ENCODE data around the gene GRHL3. TPM values are rescaled to one million over a fixed set of nuclear protein-coding genes. Genes with fewer than 3 reads are reported as not detected.

GRHL3 gene
- total RNA-seq, 1 experiment from 2014 or later, result not detected

- Histone ChIP-seq H3K9me3 (ENCODE audit: low read length) (no peaks in the 10 kb centered on the region), H3K9ac (ENCODE audit: low read length) (no peak overlapping the region), H3K27me3 (ENCODE audit: low read length) (no peaks in the 10 kb centered on the region), H2AFZ (ENCODE audit: low read length) (no peak overlapping the region), H3K36me3 (ENCODE audit: insufficient read depth, low read length) (no peaks in the 10 kb centered on the region), H3K4me2 (ENCODE audit: low read depth, low read length, poor library complexity, severe bottlenecking) (no peak overlapping the region), H3K4me1 (ENCODE audit: low read length) (no peaks in the 10 kb centered on the region), H3K9me2 (replicated peaks; ENCODE audit: insufficient read depth, low read length) (no peaks in the 10 kb centered on the region), H3K4me3 (ENCODE audit: low read length) (no peak overlapping the region), H3K27ac (ENCODE audit: low read length) (no peak overlapping the region), H3K79me2 (ENCODE audit: low read length) (no peaks in the 10 kb centered on the region), H4K20me1 (ENCODE audit: insufficient read depth, low read depth, low read length) (no peaks in the 10 kb centered on the region)
- DNase-seq, result no peak
These were observed 28.2 kb downstream of the GRHL3 start for GRCh38 chr1:24347159-24347934.

DNA sequence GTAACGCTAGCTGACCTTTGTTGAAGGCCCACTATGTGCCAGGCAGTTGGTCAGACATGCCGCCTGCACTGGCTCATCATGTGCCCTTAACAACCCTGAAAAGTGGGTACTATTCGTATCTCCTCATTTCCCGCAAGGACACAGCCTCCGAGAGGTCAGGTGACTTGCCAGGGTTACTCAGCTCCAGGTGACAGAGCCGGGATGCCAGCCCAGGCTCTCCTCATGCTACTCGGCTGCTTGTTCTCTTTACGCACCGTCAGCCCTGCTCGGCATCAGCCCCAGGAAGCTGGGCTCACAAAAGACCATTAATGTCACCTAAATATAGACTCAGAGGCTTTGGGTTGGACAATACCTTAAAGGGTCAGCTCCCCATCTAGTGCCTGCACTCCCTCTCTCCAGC is 29.0 kb downstream of the GRHL3 start:
- Histone ChIP-seq H3K27me3 (ENCODE audit: low read length) (no peaks in the 10 kb centered on the region), H3K4me2 (ENCODE audit: low read depth, low read length, poor library complexity, severe bottlenecking) (no peak overlapping the region), H3K36me3 (ENCODE audit: insufficient read depth, low read length) (no peaks in the 10 kb centered on the region), H3K9me2 (replicated peaks; ENCODE audit: insufficient read depth, low read length) (no peaks in the 10 kb centered on the region), H2AFZ (ENCODE audit: low read length) (no peak overlapping the region), H4K20me1 (ENCODE audit: insufficient read depth, low read depth, low read length) (no peaks in the 10 kb centered on the region), H3K9me3 (ENCODE audit: low read length) (no peaks in the 10 kb centered on the region), H3K9ac (ENCODE audit: low read length) (no peak overlapping the region), H3K4me3 (ENCODE audit: low read length) (no peak overlapping the region), H3K27ac (ENCODE audit: low read length) (no peak overlapping the region), H3K79me2 (ENCODE audit: low read length) (no peaks in the 10 kb centered on the region), H3K4me1 (ENCODE audit: low read length) (no peaks in the 10 kb centered on the region)
- no peak for DNase-seq

DNA sequence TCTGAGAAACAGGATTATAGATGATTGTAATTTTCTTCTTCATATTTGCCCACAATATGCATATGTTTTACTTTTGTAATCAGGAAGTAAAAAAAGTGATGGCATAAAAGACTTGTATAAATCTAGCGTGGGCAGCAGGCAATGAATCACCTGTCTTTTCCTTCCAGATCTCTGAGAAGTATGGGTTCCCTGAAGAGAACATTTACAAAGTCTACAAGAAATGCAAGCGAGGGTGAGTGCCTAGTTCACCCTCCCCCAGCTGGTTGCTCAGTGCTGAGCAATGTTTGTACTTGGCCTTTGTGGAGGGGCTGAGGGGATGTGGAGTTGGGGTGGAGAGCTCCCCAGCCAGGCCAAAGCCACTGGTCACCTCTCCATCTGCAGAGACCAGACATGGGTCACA is 30.7 kb downstream of the GRHL3 start:
- no peak overlapping the region for H3K9ac ChIP-seq (ENCODE audit: low read length)
- DNase-seq, result no peak
- H3K9me2 ChIP-seq (replicated peaks; ENCODE audit: insufficient read depth, low read length), result no peaks in the 10 kb centered on the region
- no peak overlapping the region for H3K4me2 ChIP-seq (ENCODE audit: low read depth, low read length, poor library complexity, severe bottlenecking)
- H3K79me2 ChIP-seq (ENCODE audit: low read length), result no peaks in the 10 kb centered on the region
- no peak overlapping the region for H3K4me3 ChIP-seq (ENCODE audit: low read length)
- no peaks in the 10 kb centered on the region for H3K9me3 ChIP-seq (ENCODE audit: low read length)
- no peaks in the 10 kb centered on the region for H3K4me1 ChIP-seq (ENCODE audit: low read length)
- H3K27ac ChIP-seq (ENCODE audit: low read length), result no peak overlapping the region
- H4K20me1 ChIP-seq (ENCODE audit: insufficient read depth, low read depth, low read length), result no peaks in the 10 kb centered on the region
- H3K27me3 ChIP-seq (ENCODE audit: low read length), result no peaks in the 10 kb centered on the region
- no peak overlapping the region for H2AFZ ChIP-seq (ENCODE audit: low read length)
- H3K36me3 ChIP-seq (ENCODE audit: insufficient read depth, low read length), result no peaks in the 10 kb centered on the region

DNA sequence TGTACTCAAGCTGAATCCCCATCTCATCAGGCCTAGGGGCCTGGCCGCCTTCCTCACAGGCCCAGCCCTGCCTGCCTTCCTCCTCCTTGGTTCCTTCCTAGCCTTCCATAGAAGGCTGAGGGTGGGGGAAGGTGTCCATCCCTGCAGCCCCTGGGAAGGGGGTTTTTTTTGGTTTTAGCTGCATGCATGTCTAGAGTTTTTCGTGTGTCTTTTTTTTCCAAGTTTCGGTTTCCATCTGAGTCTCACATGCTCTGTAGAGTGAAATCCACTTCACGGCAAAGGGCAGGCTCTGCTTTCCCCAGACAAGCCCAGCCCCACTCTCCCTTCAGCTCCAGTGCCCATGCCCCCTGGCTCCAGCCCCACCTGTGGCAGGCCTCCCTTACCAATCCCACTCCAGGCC is 32.1 kb downstream of the GRHL3 start:
- H3K36me3 ChIP-seq (ENCODE audit: insufficient read depth, low read length), result no peaks in the 10 kb centered on the region
- H3K9ac ChIP-seq (ENCODE audit: low read length), result no peak overlapping the region
- no peaks in the 10 kb centered on the region for H3K27me3 ChIP-seq (ENCODE audit: low read length)
- H3K4me2 ChIP-seq (ENCODE audit: low read depth, low read length, poor library complexity, severe bottlenecking), result no peak overlapping the region
- no peak for DNase-seq
- no peaks in the 10 kb centered on the region for H3K4me1 ChIP-seq (ENCODE audit: low read length)
- H3K9me2 ChIP-seq (replicated peaks; ENCODE audit: insufficient read depth, low read length), result no peaks in the 10 kb centered on the region
- no peak overlapping the region for H2AFZ ChIP-seq (ENCODE audit: low read length)
- H3K9me3 ChIP-seq (ENCODE audit: low read length), result no peaks in the 10 kb centered on the region
- H4K20me1 ChIP-seq (ENCODE audit: insufficient read depth, low read depth, low read length), result no peaks in the 10 kb centered on the region
- no peak overlapping the region for H3K27ac ChIP-seq (ENCODE audit: low read length)
- no peaks in the 10 kb centered on the region for H3K79me2 ChIP-seq (ENCODE audit: low read length)
- no peak overlapping the region for H3K4me3 ChIP-seq (ENCODE audit: low read length)

DNA sequence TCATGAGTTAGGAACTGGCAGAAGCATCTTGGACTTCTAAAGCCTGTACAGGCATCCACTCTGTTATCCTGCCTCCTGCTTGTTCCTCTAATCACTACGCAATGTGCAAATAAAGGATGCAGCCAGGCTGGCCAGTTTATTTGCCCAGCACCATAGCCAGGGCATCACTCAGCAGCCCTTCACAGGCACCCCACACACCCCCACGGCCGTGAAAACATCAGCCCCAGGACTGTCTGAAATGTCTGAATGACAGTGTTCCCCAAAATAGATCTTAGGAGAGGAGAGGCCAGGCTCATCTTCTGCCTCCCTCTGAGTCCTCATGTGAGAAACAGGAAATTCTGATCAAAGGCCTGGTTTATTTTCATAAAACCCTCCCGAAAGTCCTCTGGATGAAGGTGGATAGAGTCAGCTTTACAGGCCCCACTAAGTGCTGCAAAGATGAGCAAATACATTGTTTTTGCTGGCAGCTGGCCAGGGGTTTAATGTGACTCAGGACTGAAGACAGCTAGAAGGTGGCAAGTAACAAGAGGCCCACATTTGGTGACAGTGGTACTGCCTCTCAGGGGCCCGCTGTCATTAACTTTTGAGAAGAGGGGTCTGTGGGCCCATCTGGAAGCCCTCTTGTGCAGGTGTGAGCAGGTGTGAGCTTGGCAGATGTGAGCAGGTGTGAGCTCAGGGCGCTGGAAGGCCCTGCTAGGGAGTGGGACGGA is 32.9 kb downstream of the GRHL3 start:
- Histone ChIP-seq H3K4me3 (ENCODE audit: low read length) (no peak overlapping the region), H3K9me3 (ENCODE audit: low read length) (no peaks in the 10 kb centered on the region), H3K4me2 (ENCODE audit: low read depth, low read length, poor library complexity, severe bottlenecking) (no peak overlapping the region), H2AFZ (ENCODE audit: low read length) (no peak overlapping the region), H3K9me2 (replicated peaks; ENCODE audit: insufficient read depth, low read length) (no peaks in the 10 kb centered on the region), H3K27me3 (ENCODE audit: low read length) (no peaks in the 10 kb centered on the region), H3K4me1 (ENCODE audit: low read length) (no peaks in the 10 kb centered on the region), H4K20me1 (ENCODE audit: insufficient read depth, low read depth, low read length) (no peaks in the 10 kb centered on the region), H3K9ac (ENCODE audit: low read length) (no peak overlapping the region), H3K79me2 (ENCODE audit: low read length) (no peaks in the 10 kb centered on the region), H3K36me3 (ENCODE audit: insufficient read depth, low read length) (no peaks in the 10 kb centered on the region), H3K27ac (ENCODE audit: low read length) (no peak overlapping the region)
- no peak for DNase-seq

DNA sequence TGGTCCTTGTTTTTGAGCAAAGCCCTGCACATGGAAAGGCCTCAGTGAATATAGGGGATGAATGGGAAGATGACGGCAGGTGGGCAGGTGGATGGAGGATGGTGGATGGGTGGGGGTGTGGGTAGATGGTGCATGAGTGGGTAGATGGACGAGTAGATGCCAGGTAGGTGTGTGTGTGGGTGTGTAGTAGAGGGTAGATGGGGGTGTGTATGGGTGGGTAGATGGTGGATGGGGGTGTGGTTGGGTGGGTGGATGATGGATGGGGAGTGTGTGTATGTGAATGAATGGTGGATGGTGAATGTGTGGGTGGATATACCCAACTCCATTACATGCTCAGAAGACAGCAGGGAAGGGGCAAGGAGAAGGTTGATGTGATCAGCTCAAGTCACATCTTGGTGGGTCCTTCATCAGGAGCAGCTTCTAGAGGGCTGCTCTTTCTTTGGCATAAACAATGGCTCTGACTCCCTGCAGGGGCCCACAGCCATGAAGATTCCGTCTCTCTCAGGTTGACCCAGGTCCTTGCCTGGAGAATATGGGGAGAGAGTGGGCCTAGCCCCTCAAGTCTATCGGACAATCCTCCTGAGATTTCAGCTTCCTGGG is 34.2 kb downstream of the GRHL3 start:
- Histone ChIP-seq H3K9me3 (ENCODE audit: low read length) (no peaks in the 10 kb centered on the region), H4K20me1 (ENCODE audit: insufficient read depth, low read depth, low read length) (no peaks in the 10 kb centered on the region), H3K4me1 (ENCODE audit: low read length) (no peaks in the 10 kb centered on the region), H2AFZ (ENCODE audit: low read length) (no peak overlapping the region), H3K79me2 (ENCODE audit: low read length) (no peaks in the 10 kb centered on the region), H3K4me3 (ENCODE audit: low read length) (no peak overlapping the region), H3K27ac (ENCODE audit: low read length) (no peak overlapping the region), H3K27me3 (ENCODE audit: low read length) (no peaks in the 10 kb centered on the region), H3K9me2 (replicated peaks; ENCODE audit: insufficient read depth, low read length) (no peaks in the 10 kb centered on the region), H3K36me3 (ENCODE audit: insufficient read depth, low read length) (no peaks in the 10 kb centered on the region), H3K9ac (ENCODE audit: low read length) (no peak overlapping the region), H3K4me2 (ENCODE audit: low read depth, low read length, poor library complexity, severe bottlenecking) (no peak overlapping the region)
- DNase-seq, result no peak

- no peaks in the 10 kb centered on the region for H3K79me2 ChIP-seq (ENCODE audit: low read length)
- H2AFZ ChIP-seq (ENCODE audit: low read length), result no peak overlapping the region
These were observed 36.3 kb downstream of the GRHL3 start for GRCh38 chr1:24355466-24355865.

GRCh38 chr1:24357038-24357437 is 37.9 kb downstream of the GRHL3 start:
- no peak overlapping the region for H3K27ac ChIP-seq (ENCODE audit: low read length)
- no peaks in the 10 kb centered on the region for H4K20me1 ChIP-seq (ENCODE audit: insufficient read depth, low read depth, low read length)
- no peaks in the 10 kb centered on the region for H3K9me3 ChIP-seq (ENCODE audit: low read length)
- H3K79me2 ChIP-seq (ENCODE audit: low read length), result no peaks in the 10 kb centered on the region
- H3K9me2 ChIP-seq (replicated peaks; ENCODE audit: insufficient read depth, low read length), result no peaks in the 10 kb centered on the region
- H3K9ac ChIP-seq (ENCODE audit: low read length), result no peak overlapping the region
- H3K36me3 ChIP-seq (ENCODE audit: insufficient read depth, low read length), result no peaks in the 10 kb centered on the region
- no peak overlapping the region for H3K4me3 ChIP-seq (ENCODE audit: low read length)
- no peaks in the 10 kb centered on the region for H3K27me3 ChIP-seq (ENCODE audit: low read length)
- no peak overlapping the region for H3K4me2 ChIP-seq (ENCODE audit: low read depth, low read length, poor library complexity, severe bottlenecking)
- no peak overlapping the region for H2AFZ ChIP-seq (ENCODE audit: low read length)
- H3K4me1 ChIP-seq (ENCODE audit: low read length), result no peaks in the 10 kb centered on the region
- no peak for DNase-seq

More at GRCh38 chr1:24355466-24355865, 36.3 kb downstream of the GRHL3 start:
- no peak for DNase-seq
- H3K4me1 ChIP-seq (ENCODE audit: low read length), result no peaks in the 10 kb centered on the region
- no peaks in the 10 kb centered on the region for H3K27me3 ChIP-seq (ENCODE audit: low read length)
- H3K36me3 ChIP-seq (ENCODE audit: insufficient read depth, low read length), result no peaks in the 10 kb centered on the region
- H3K4me2 ChIP-seq (ENCODE audit: low read depth, low read length, poor library complexity, severe bottlenecking), result no peak overlapping the region
- no peak overlapping the region for H3K4me3 ChIP-seq (ENCODE audit: low read length)
- no peaks in the 10 kb centered on the region for H3K9me2 ChIP-seq (replicated peaks; ENCODE audit: insufficient read depth, low read length)
- no peaks in the 10 kb centered on the region for H3K9me3 ChIP-seq (ENCODE audit: low read length)
- no peak overlapping the region for H3K9ac ChIP-seq (ENCODE audit: low read length)
- no peak overlapping the region for H3K27ac ChIP-seq (ENCODE audit: low read length)
- H4K20me1 ChIP-seq (ENCODE audit: insufficient read depth, low read depth, low read length), result no peaks in the 10 kb centered on the region
